ENCODE results near the gene EFCAB6.

EFCAB6 gene

GRCh38 chr22:43812149-43812842 lies at the start of gene EFCAB6:
Gene EFCAB6 (minus strand): TSS chr22:43812305. CDS start chr22:43782318, 29,987 bp downstream.
- DNase-seq = peak; percentile 71

GRCh38 chr22:43861529-43861928 lies 49.4 kb upstream of the EFCAB6 start:
- DNase-seq = no peak

- no peak for DNase-seq
Measured at GRCh38 chr22:43860831-43861230, 48.7 kb upstream of the EFCAB6 start.

GRCh38 chr22:43860126-43860525 lies 48.0 kb upstream of the EFCAB6 start:
- DNase-seq = no peak

- DNase-seq = no peak
Measured at GRCh38 chr22:43859621-43860020, 47.5 kb upstream of the EFCAB6 start.

- no peak for DNase-seq
Measured at GRCh38 chr22:43859176-43859575, 47.1 kb upstream of the EFCAB6 start.

- DNase-seq = no peak
Measured at GRCh38 chr22:43858156-43858895, 46.2 kb upstream of the EFCAB6 start.

GRCh38 chr22:43857367-43857766 lies 45.3 kb upstream of the EFCAB6 start:
- DNase-seq = no peak

GRCh38 chr22:43855431-43855830 lies 43.3 kb upstream of the EFCAB6 start:
- DNase-seq = no peak

- DNase-seq = no peak
Measured at GRCh38 chr22:43854786-43855271, 42.7 kb upstream of the EFCAB6 start.

- no peak for DNase-seq
Measured at GRCh38 chr22:43854121-43854785, 42.1 kb upstream of the EFCAB6 start.

- no peak for DNase-seq
Measured at GRCh38 chr22:43853328-43853931, 41.3 kb upstream of the EFCAB6 start.

- DNase-seq = no peak
Measured at GRCh38 chr22:43852573-43853327, 40.6 kb upstream of the EFCAB6 start.

GRCh38 chr22:43851979-43852307 lies 39.8 kb upstream of the EFCAB6 start:
- no peak for DNase-seq

- DNase-seq = no peak
Measured at GRCh38 chr22:43851058-43851978, 39.2 kb upstream of the EFCAB6 start.

GRCh38 chr22:43850529-43850928 lies 38.4 kb upstream of the EFCAB6 start:
- DNase-seq = no peak

- DNase-seq = no peak
Measured at GRCh38 chr22:43849731-43850130, 37.6 kb upstream of the EFCAB6 start.

GRCh38 chr22:43848366-43849171 lies 36.5 kb upstream of the EFCAB6 start:
- peak; percentile 4 for DNase-seq

- DNase-seq = no peak
Measured at GRCh38 chr22:43847376-43848289, 35.5 kb upstream of the EFCAB6 start.

GRCh38 chr22:43846966-43847365 lies 34.9 kb upstream of the EFCAB6 start:
- DNase-seq = no peak
